ENCODE measurements around the gene SLC35E4. TPM values are rescaled to one million over a fixed set of nuclear protein-coding genes. Genes with fewer than 3 reads are reported as not detected.

The SLC35E4 gene
- polyA plus RNA-seq, 1 experiment = 2.8 TPM

- TF ChIP-seq CTCF (IDR thresholded peaks at IDR 0.05; ENCODE audit: low read depth, low read length) = no peak
- ChIA-PET POLR2A (no interaction called here), CTCF (no interaction called here)
- Histone ChIP-seq H3K27me3 (ENCODE audit: control insufficient read depth, insufficient read depth, low read length) (no peaks in the 10 kb centered on the region), H3K4me3 (ENCODE audit: low read depth, low read length) (no peak overlapping the region), H3K27ac (ENCODE audit: low read depth, low read length) (no peak overlapping the region), H3K9me3 (ENCODE audit: control insufficient read depth, insufficient read depth, low read length) (no peaks in the 10 kb centered on the region; the same call in 1 of the 2 replicates)
- no peak for DNase-seq (ENCODE audit: low read depth, low spot score)
Observed at GRCh38 chr22:30647536-30647935, 12.0 kb downstream of the SLC35E4 start.

GRCh38 chr22:30648825-30649224 lies 13.2 kb downstream of the SLC35E4 start:
- DNase-seq (ENCODE audit: low read depth, low spot score) = no peak
- CTCF ChIA-PET = interaction anchor here (1.1 kb wide), 1 partner anchor 14 kb away, joined by 5 read pairs; no protein-coding TSS in a partner anchor
- no peaks in the 10 kb centered on the region for H3K27me3 ChIP-seq (ENCODE audit: control insufficient read depth, insufficient read depth, low read length)
- no peak overlapping the region for H3K4me3 ChIP-seq (ENCODE audit: low read depth, low read length)
- H3K27ac ChIP-seq (ENCODE audit: low read depth, low read length) = no peak overlapping the region
- no peaks in the 10 kb centered on the region; the same call in 1 of the 2 replicates for H3K9me3 ChIP-seq (ENCODE audit: control insufficient read depth, insufficient read depth, low read length)
- no peak for TF ChIP-seq CTCF (IDR thresholded peaks at IDR 0.05; ENCODE audit: low read depth, low read length)
- POLR2A ChIA-PET = no interaction called here

GRCh38 chr22:30649430-30650007 lies 13.9 kb downstream of the SLC35E4 start:
- H3K27ac ChIP-seq (ENCODE audit: low read depth, low read length) = no peak overlapping the region
- no peaks in the 10 kb centered on the region; the same call in 1 of the 2 replicates for H3K9me3 ChIP-seq (ENCODE audit: control insufficient read depth, insufficient read depth, low read length)
- H3K4me3 ChIP-seq (ENCODE audit: low read depth, low read length) = no peak overlapping the region
- no peak for TF ChIP-seq CTCF (IDR thresholded peaks at IDR 0.05; ENCODE audit: low read depth, low read length)
- ChIA-PET CTCF (interaction anchor here (0.7 to 1.1 kb wide), 2 partner anchors 15 to 19 kb away, joined by 3 to 5 read pairs; no protein-coding TSS in a partner anchor), POLR2A (interaction anchor here (1.8 kb wide), 1 partner anchor 14 kb away, joined by 6 read pairs; the partner anchor contains the start of gene SLC35E4)
- H3K27me3 ChIP-seq (ENCODE audit: control insufficient read depth, insufficient read depth, low read length) = no peaks in the 10 kb centered on the region
- no peak for DNase-seq (ENCODE audit: low read depth, low spot score)

- no peak for TF ChIP-seq CTCF (IDR thresholded peaks at IDR 0.05; ENCODE audit: low read depth, low read length)
- POLR2A ChIA-PET = interaction anchor here (1.8 kb wide), 1 partner anchor 15 kb away, joined by 6 read pairs; the partner anchor contains the start of gene SLC35E4
- CTCF ChIA-PET = interaction anchor here (0.6 kb wide), 1 partner anchor 50 kb away, joined by 4 read pairs; no protein-coding TSS in a partner anchor
- Histone ChIP-seq H3K4me3 (ENCODE audit: low read depth, low read length) (no peak overlapping the region), H3K27me3 (ENCODE audit: control insufficient read depth, insufficient read depth, low read length) (no peaks in the 10 kb centered on the region), H3K9me3 (ENCODE audit: control insufficient read depth, insufficient read depth, low read length) (no peaks in the 10 kb centered on the region; the same call in 1 of the 2 replicates), H3K27ac (ENCODE audit: low read depth, low read length) (no peak overlapping the region)
- DNase-seq (ENCODE audit: low read depth, low spot score) = no peak
Observed at GRCh38 chr22:30650508-30651116, 15.0 kb downstream of the SLC35E4 start.

GRCh38 chr22:30652852-30653251 lies 17.3 kb downstream of the SLC35E4 start:
- ChIA-PET CTCF (no interaction called here), POLR2A (no interaction called here)
- Histone ChIP-seq H3K27me3 (ENCODE audit: control insufficient read depth, insufficient read depth, low read length) (no peaks in the 10 kb centered on the region), H3K4me3 (ENCODE audit: low read depth, low read length) (no peak overlapping the region), H3K9me3 (ENCODE audit: control insufficient read depth, insufficient read depth, low read length) (no peaks in the 10 kb centered on the region; the same call in 1 of the 2 replicates), H3K27ac (ENCODE audit: low read depth, low read length) (no peak overlapping the region)
- no peak for TF ChIP-seq CTCF (IDR thresholded peaks at IDR 0.05; ENCODE audit: low read depth, low read length)
- no peak for DNase-seq (ENCODE audit: low read depth, low spot score)
